ENCODE measurements around the gene HEATR1.

DNA sequence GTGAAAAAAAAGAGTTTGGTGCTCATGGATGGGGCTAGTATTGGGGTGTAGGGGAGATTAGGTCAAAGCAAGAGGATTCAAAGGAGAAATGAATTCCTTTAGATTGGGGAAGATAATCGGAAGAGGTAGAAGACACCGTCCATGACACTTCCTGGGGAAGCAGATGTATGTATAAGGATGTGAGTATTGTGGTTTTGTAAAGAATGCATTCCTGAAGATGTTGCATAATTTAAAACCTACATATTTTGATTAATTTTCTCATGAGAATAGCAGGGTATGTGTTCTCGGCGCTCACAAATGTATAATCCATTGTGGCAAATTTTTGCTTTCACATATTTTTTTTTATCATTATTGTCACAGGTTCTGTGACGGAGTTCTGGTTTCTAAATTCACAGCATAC lies 86.0 kb downstream of the HEATR1 start:
- TF ChIP-seq, protein P1, sequence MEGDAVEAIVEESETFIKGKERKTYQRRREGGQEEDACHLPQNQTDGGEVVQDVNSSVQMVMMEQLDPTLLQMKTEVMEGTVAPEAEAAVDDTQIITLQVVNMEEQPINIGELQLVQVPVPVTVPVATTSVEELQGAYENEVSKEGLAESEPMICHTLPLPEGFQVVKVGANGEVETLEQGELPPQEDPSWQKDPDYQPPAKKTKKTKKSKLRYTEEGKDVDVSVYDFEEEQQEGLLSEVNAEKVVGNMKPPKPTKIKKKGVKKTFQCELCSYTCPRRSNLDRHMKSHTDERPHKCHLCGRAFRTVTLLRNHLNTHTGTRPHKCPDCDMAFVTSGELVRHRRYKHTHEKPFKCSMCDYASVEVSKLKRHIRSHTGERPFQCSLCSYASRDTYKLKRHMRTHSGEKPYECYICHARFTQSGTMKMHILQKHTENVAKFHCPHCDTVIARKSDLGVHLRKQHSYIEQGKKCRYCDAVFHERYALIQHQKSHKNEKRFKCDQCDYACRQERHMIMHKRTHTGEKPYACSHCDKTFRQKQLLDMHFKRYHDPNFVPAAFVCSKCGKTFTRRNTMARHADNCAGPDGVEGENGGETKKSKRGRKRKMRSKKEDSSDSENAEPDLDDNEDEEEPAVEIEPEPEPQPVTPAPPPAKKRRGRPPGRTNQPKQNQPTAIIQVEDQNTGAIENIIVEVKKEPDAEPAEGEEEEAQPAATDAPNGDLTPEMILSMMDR (IDR thresholded peaks at IDR 0.05): no peak
- no peak for TF ChIP-seq POLR2AphosphoS5 (IDR thresholded peaks at IDR 0.05; ENCODE audit: low read depth, low read length)
- TF ChIP-seq, protein P2, sequence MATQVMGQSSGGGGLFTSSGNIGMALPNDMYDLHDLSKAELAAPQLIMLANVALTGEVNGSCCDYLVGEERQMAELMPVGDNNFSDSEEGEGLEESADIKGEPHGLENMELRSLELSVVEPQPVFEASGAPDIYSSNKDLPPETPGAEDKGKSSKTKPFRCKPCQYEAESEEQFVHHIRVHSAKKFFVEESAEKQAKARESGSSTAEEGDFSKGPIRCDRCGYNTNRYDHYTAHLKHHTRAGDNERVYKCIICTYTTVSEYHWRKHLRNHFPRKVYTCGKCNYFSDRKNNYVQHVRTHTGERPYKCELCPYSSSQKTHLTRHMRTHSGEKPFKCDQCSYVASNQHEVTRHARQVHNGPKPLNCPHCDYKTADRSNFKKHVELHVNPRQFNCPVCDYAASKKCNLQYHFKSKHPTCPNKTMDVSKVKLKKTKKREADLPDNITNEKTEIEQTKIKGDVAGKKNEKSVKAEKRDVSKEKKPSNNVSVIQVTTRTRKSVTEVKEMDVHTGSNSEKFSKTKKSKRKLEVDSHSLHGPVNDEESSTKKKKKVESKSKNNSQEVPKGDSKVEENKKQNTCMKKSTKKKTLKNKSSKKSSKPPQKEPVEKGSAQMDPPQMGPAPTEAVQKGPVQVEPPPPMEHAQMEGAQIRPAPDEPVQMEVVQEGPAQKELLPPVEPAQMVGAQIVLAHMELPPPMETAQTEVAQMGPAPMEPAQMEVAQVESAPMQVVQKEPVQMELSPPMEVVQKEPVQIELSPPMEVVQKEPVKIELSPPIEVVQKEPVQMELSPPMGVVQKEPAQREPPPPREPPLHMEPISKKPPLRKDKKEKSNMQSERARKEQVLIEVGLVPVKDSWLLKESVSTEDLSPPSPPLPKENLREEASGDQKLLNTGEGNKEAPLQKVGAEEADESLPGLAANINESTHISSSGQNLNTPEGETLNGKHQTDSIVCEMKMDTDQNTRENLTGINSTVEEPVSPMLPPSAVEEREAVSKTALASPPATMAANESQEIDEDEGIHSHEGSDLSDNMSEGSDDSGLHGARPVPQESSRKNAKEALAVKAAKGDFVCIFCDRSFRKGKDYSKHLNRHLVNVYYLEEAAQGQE (IDR thresholded peaks at IDR 0.05; ENCODE audit: insufficient read depth in 1 of 2, low read depth in 2 of 2, low read length in 1 of 2): no peak
- TF ChIP-seq TCF7L2 (IDR thresholded peaks at IDR 0.05; ENCODE audit: low read depth, low read length): no peak
- TF ChIP-seq SIN3A (IDR thresholded peaks at IDR 0.05; ENCODE audit: borderline replicate concordance, insufficient read depth, low read depth, low read length): no peak
